ENCODE measurements around the gene PRRC2A.
A peak's percentile ranks its signal among the peaks of the same experiment; 100 is the strongest.

PRRC2A gene

GRCh38 chr6:31661262-31662123 is 41.0 kb downstream of the PRRC2A start:
- Histone ChIP-seq H3K4me1 (ENCODE audit: control insufficient read depth in 1 of 2, insufficient read depth in 1 of 2, low read depth in 1 of 2, low read length in 1 of 2) (peaks cover 68 to 83% of the 10 kb centered on the region in 2 experiments), H3K27me3 (no peaks in the 10 kb centered on the region)
- TF ChIP-seq CTCF (IDR thresholded peaks at IDR 0.05), result no peak

DNA sequence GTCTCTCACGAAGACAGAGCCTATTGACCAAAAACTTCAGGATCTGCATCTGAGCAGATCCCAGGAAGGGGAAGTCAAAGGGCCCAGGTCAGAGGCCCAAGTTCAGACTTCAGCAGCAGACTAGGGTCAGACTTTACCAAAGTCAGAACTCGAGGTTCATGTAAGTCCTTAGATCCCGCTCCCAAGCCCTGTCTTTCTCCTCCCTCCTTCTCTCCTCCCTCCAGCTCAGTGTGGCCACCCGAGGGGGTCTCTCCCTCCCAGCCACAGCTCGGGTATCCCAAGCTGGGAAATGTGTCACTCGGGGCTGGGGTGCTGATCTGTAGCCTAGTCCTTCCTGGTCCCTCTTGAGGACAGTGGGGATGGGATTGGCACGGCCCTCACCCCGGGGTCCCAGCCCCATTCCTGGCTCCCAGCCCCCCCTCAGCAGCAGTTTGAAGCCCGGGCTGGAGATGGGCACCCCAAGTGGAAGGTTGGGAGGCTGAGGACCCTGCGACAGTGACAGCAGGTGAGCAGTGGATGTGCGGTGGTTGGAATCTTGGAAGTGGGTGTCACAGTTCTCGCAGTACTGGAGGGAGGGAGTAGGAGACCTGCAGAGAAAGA is 41.7 kb downstream of the PRRC2A start:
- H3K9me3 ChIP-seq, result no peaks in the 10 kb centered on the region
- no peaks in the 10 kb centered on the region for H3K27me3 ChIP-seq
- TF ChIP-seq CTCF (IDR thresholded peaks at IDR 0.05), result no peak
- H3K4me3 ChIP-seq (ENCODE audit: low read depth in 1 of 2, low read length in 1 of 2), result no peak overlapping the region
- peaks cover 74 to 86% of the 10 kb centered on the region in 2 experiments for H3K4me1 ChIP-seq (ENCODE audit: control insufficient read depth in 1 of 2, insufficient read depth in 1 of 2, low read depth in 1 of 2, low read length in 1 of 2)
- H3K36me3 ChIP-seq, result peaks cover 35% of the 10 kb centered on the region
- H3K27ac ChIP-seq, result peak overlapping the region; percentile 92

More at GRCh38 chr6:31661262-31662123, 41.0 kb downstream of the PRRC2A start:
- Histone ChIP-seq H3K36me3 (peaks cover 34% of the 10 kb centered on the region), H3K4me3 (ENCODE audit: low read depth in 1 of 2, low read length in 1 of 2) (peak overlapping the region; percentile 77 to 92), H3K9me3 (no peaks in the 10 kb centered on the region), H3K27ac (peak overlapping the region; percentile 92)

DNA sequence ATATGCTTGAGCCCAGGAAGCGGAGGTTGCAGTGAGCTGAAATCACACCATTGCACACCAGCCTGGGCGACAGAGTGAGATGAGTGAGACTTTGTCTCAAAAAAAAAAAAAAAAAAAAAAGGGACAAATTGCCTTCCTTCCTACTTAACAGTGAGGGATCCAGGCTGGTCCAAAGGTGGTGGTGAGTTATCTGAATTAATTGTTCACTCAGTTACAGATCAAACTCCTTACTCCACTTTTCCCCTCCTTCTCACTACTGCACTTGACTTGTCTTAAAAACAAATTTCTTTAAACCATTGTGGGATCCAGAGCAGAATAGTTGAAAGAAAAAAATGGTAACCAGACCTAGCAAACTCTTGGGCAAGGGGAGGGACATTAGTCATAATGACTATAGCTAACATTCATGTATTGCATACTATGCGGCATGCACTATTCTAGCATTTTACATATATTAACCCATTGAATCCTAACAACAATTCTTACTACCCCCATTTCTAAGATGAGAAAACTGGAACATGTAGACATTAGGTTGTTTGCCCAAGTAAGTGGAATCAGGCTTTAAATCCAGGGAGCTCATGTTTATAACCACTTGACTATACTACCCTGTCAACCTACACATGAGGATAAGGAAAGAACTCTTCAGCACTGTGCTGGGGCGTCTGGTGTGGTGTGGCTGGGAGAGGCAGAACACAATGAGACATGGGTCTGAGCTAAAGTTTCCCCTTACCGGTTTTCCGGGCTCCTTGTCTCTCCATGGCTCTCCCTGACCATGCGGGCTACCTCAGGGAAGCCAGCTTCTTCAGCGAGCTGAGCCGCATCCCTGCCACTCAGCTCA is 42.8 kb downstream of the PRRC2A start:
- no peak for TF ChIP-seq CTCF (IDR thresholded peaks at IDR 0.05)
- peaks cover 41% of the 10 kb centered on the region for H3K36me3 ChIP-seq
- H3K27ac ChIP-seq, result peak overlapping the region; percentile 96

DNA sequence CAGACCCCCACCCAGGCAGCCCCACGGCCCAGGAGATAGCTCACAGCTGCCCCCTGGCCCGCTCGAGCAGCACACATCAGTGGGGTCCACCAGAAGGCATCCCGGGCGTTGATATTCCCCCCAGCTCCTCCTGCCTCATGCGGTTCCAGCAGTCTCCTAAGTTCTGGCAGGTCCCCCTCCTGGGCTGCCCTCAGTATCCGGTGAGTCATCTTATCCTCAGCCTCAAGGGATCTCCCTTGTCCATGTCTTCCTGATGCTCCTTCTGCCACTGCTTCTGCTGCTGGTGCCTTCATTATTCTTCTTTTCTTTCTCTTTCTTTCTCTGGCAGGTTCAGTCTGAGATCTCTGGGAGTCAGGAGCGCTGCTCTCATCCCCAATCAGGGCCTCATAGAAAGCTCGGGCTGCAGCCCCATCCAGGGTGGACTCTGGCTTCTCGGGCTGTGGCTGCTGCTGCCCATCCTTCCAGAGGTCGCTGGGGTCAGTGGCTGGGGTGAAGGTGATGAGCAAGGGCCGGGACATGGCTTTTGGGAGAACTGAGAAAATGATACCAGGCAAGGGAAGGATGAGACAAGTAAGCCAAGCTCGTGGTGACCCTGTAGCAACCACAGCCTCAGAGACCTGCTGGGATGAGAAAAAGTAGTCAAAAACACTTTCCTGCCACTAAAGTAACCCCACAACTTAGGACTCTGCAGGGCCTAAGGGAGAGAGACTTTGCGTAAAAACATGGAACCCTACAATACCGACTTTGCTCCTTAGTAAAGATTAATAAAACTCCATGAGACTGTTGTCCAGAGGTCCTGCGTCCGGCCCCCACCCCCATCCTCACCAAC is 43.7 kb downstream of the PRRC2A start:
- peak overlapping the region; percentile 81 to 97 for H3K4me3 ChIP-seq (ENCODE audit: low read depth in 1 of 2, low read length in 1 of 2)
- H3K4me1 ChIP-seq (ENCODE audit: control insufficient read depth in 1 of 2, insufficient read depth in 1 of 2, low read depth in 1 of 2, low read length in 1 of 2), result peaks cover 55 to 67% of the 10 kb centered on the region in 2 experiments
- no peak for TF ChIP-seq CTCF (IDR thresholded peaks at IDR 0.05)
- no peaks in the 10 kb centered on the region for H3K27me3 ChIP-seq
- no peaks in the 10 kb centered on the region for H3K9me3 ChIP-seq
- peaks cover 50% of the 10 kb centered on the region for H3K36me3 ChIP-seq
- H3K27ac ChIP-seq, result peak overlapping the region; percentile 96

More for the DNA sequence above, 42.8 kb downstream of the PRRC2A start:
- peaks cover 63 to 75% of the 10 kb centered on the region in 2 experiments for H3K4me1 ChIP-seq (ENCODE audit: control insufficient read depth in 1 of 2, insufficient read depth in 1 of 2, low read depth in 1 of 2, low read length in 1 of 2)
- H3K27me3 ChIP-seq, result no peaks in the 10 kb centered on the region
- H3K4me3 ChIP-seq (ENCODE audit: low read depth in 1 of 2, low read length in 1 of 2), result peak overlapping the region; percentile 81 to 97
- H3K9me3 ChIP-seq, result no peaks in the 10 kb centered on the region
